NCI-H146 treated with DMSO at 0.1 percent for 48 hours (cell line): ENCODE results near the gene ATOX1.
"Not testable (repeated sequence)": the region's sequence is repeated elsewhere in the genome, so short reads cannot be mapped to it uniquely, and the experiment has no call there.

ENCODE experiments used
- DNase-seq: peaks from one replicate; lab custom pipeline; 2025; ENCODE audit not compliant: unreplicated experiment; lab: John Stamatoyannopoulos, UW

The ATOX1 gene

GRCh38 chr5:151734064-151734408 lies 24.4 kb downstream of the ATOX1 start:
- no peak for DNase-seq

GRCh38 chr5:151733358-151734063 lies 24.9 kb downstream of the ATOX1 start:
- DNase-seq: no peak

GRCh38 chr5:151730381-151730780 lies 28.1 kb downstream of the ATOX1 start:
- no peak for DNase-seq

GRCh38 chr5:151729597-151729996 lies 28.8 kb downstream of the ATOX1 start:
- DNase-seq: not testable (repeated sequence)

- no peak for DNase-seq
Observed at GRCh38 chr5:151724360-151724759, 34.1 kb downstream of the ATOX1 start.

- no peak for DNase-seq
Observed at GRCh38 chr5:151722546-151722945, 35.9 kb downstream of the ATOX1 start.

GRCh38 chr5:151721812-151722391 lies 36.5 kb downstream of the ATOX1 start:
- DNase-seq: no peak

GRCh38 chr5:151721087-151721646 lies 37.3 kb downstream of the ATOX1 start:
- DNase-seq: no peak

GRCh38 chr5:151720215-151720614 lies 38.2 kb downstream of the ATOX1 start:
- no peak for DNase-seq

- no peak for DNase-seq
Observed at GRCh38 chr5:151719228-151720000, 39.0 kb downstream of the ATOX1 start.

GRCh38 chr5:151718646-151719045 lies 39.8 kb downstream of the ATOX1 start:
- no peak for DNase-seq

GRCh38 chr5:151718153-151718552 lies 40.3 kb downstream of the ATOX1 start:
- DNase-seq: no peak

GRCh38 chr5:151717416-151717815 lies 41.0 kb downstream of the ATOX1 start:
- DNase-seq: no peak

- no peak for DNase-seq
Observed at GRCh38 chr5:151709109-151709735, 49.2 kb downstream of the ATOX1 start.

- no peak for DNase-seq
Observed at GRCh38 chr5:151708126-151708525, 50.3 kb downstream of the ATOX1 start.

- DNase-seq: no peak
Observed at GRCh38 chr5:151707567-151707966, 50.9 kb downstream of the ATOX1 start.

GRCh38 chr5:151706906-151707305 lies 51.5 kb downstream of the ATOX1 start:
- no peak for DNase-seq

GRCh38 chr5:151703780-151704179 lies 54.7 kb downstream of the ATOX1 start:
- no peak for DNase-seq

- DNase-seq: peak; percentile 8
Observed at GRCh38 chr5:151703227-151703626, 55.2 kb downstream of the ATOX1 start.

- no peak for DNase-seq
Observed at GRCh38 chr5:151700820-151701219, 57.6 kb downstream of the ATOX1 start.

- DNase-seq: no peak
Observed at GRCh38 chr5:151700296-151700695, 58.1 kb downstream of the ATOX1 start.
